CD8-positive, alpha-beta memory T cell (primary cell): Measurements from ENCODE around the gene TSPAN31. TPM values are rescaled to one million over a fixed set of nuclear protein-coding genes. Genes with fewer than 3 reads are reported as not detected.

Experiments used
- CTCF ChIA-PET: fragments of 350-600 bp; sonication (Branson Sonifier 250); formaldehyde crosslinking; loops from one replicate; lab custom pipeline; 2021; ENCODE audit warnings: antibody characterized with exemption; lab: Charles Lee
- POLR2A ChIA-PET: fragments of 350-600 bp; sonication (Branson Sonifier 250); formaldehyde crosslinking; loops from one replicate; lab custom pipeline; 2021; ENCODE audit warnings: antibody characterized with exemption; lab: Charles Lee
- DNase-seq, 5 donors: peaks; one replicate each; pipeline versions ENCODE4 v3.0.0 to v3.0.0-alpha.2; 2020 to 2022; ENCODE audit warnings: mixed read lengths in 1 of 5
- H3K27ac ChIP-seq: one replicate; pipeline ENCODE4 v1.7.0; 2013; ENCODE audit warnings: low read depth, mild to moderate bottlenecking, low read length, moderate library complexity
- H3K27me3 ChIP-seq: 2 replicates; pipeline ENCODE4 v1.7.0; 2013; ENCODE audit warnings: low read length, mild to moderate bottlenecking; ENCODE audit not compliant: insufficient read depth, poor library complexity, severe bottlenecking
- H3K36me3 ChIP-seq: 2 replicates; pipeline ENCODE4 v1.7.0; 2013; ENCODE audit warnings: mild to moderate bottlenecking, low read length, moderate library complexity; ENCODE audit not compliant: insufficient read depth
- H3K4me1 ChIP-seq: 2 replicates; pipeline ENCODE4 v1.7.0; 2013; ENCODE audit warnings: mild to moderate bottlenecking, low read length, moderate library complexity; ENCODE audit not compliant: insufficient read depth
- H3K4me3 ChIP-seq: 2 replicates; pipeline ENCODE4 v1.7.0; 2013; ENCODE audit warnings: mild to moderate bottlenecking, low read length
- H3K9me3 ChIP-seq: 2 replicates; pipeline ENCODE4 v1.7.0; 2013; ENCODE audit warnings: mild to moderate bottlenecking, low read length
- H3K27ac Mint-ChIP-seq, 8 donors: one replicate each; pipeline ENCODE4 v1.8.0; 2020 to 2021; ENCODE audit warnings: mixed read lengths in 8 of 8, mild to moderate bottlenecking in 6 of 8, inconsistent platforms in 3 of 8, moderate library complexity in 3 of 8
- H3K27me3 Mint-ChIP-seq, 2 donors: one replicate each; pipeline ENCODE4 v1.8.0; 2020 to 2021; ENCODE audit warnings: mixed read lengths in 2 of 2, mild to moderate bottlenecking in 1 of 2, moderate library complexity in 1 of 2
- H3K36me3 Mint-ChIP-seq, 3 donors: one replicate each; pipeline ENCODE4 v1.8.0; 2020 to 2021; ENCODE audit warnings: mixed read lengths in 3 of 3, inconsistent platforms in 1 of 3, mild to moderate bottlenecking in 1 of 3
- H3K4me1 Mint-ChIP-seq, 3 donors: one replicate each; pipeline ENCODE4 v1.8.0; 2020 to 2021; ENCODE audit warnings: mixed read lengths in 3 of 3, inconsistent platforms in 1 of 3, mild to moderate bottlenecking in 1 of 3
- H3K4me3 Mint-ChIP-seq, 7 donors: one replicate each; pipeline ENCODE4 v1.8.0; 2020 to 2021; ENCODE audit warnings: mixed read lengths in 7 of 7, mild to moderate bottlenecking in 6 of 7, moderate library complexity in 4 of 7, inconsistent platforms in 2 of 7
- H3K9me3 Mint-ChIP-seq, 5 donors: one replicate each; pipeline ENCODE4 v1.8.0; 2020 to 2022; ENCODE audit warnings: mixed read lengths in 5 of 5, mild to moderate bottlenecking in 3 of 5, moderate library complexity in 2 of 5, inconsistent platforms in 1 of 5
- polyA plus RNA-seq: library from polyadenylated mRNA; unstranded; fragments of 300-500 nt; fragmentation: Illumina TruSeq; gene quantifications from one replicate; pipeline ENCODE4 v1.2.3, GENCODE V29; 2021
- total RNA-seq, 2 experiments: library from RNA; stranded (reverse); gene quantifications; one replicate each; pipeline ENCODE4 v1.2.3, GENCODE V29; 2021

Gene TSPAN31
- total and polyA plus RNA-seq, 3 experiments from 2014 or later, result 12.0 to 46.9 (median 13.0) TPM

GRCh38 chr12:57735198-57735855 lies 9.5 kb upstream of the TSPAN31 start:
- DNase-seq, result peak in 1 of 5 donors; percentile 38
- no peaks in the 10 kb centered on the region for H3K9me3 Mint-ChIP-seq
- H3K27me3 Mint-ChIP-seq, result peaks cover 0 to 2% of the 10 kb centered on the region in 2 donors
- peak overlapping the region; percentile 37 to 93 (median 83) for H3K27ac Mint-ChIP-seq
- Histone ChIP-seq H3K36me3 (peaks cover 52% of the 10 kb centered on the region), H3K9me3 (no peaks in the 10 kb centered on the region), H3K4me3 (no peak overlapping the region), H3K4me1 (peaks cover 17% of the 10 kb centered on the region), H3K27me3 (no peaks in the 10 kb centered on the region), H3K27ac (no peak overlapping the region)
- ChIA-PET CTCF (interaction anchor here (1.0 to 1.4 kb wide), 3 partner anchors 9 to 24 kb away, joined by 3 to 4 read pairs (median 4); partner anchors contain the start of gene TSPAN31), POLR2A (interaction anchor here (0.5 kb wide), 1 partner anchor 478 kb away, joined by 4 read pairs; no protein-coding TSS in a partner anchor)
- H3K36me3 Mint-ChIP-seq, result peaks cover 12 to 77% (median 12%) of the 10 kb centered on the region in 3 donors
- H3K4me3 Mint-ChIP-seq, result peak overlapping the region in 2 of 7 donors; percentile 47 to 80
- peaks cover 26 to 39% (median 30%) of the 10 kb centered on the region in 3 donors for H3K4me1 Mint-ChIP-seq

GRCh38 chr12:57735952-57736740 lies 8.7 kb upstream of the TSPAN31 start:
- ChIA-PET POLR2A (interaction anchor here (0.5 to 0.9 kb wide), 2 partner anchors 11 to 479 kb away, joined by 4 to 10 read pairs; no protein-coding TSS in a partner anchor), CTCF (interaction anchor here (1.0 to 1.4 kb wide), 3 partner anchors 9 to 23 kb away, joined by 3 to 4 read pairs (median 4); partner anchors contain the start of gene TSPAN31)
- peaks cover 33 to 47% (median 38%) of the 10 kb centered on the region in 3 donors for H3K4me1 Mint-ChIP-seq
- DNase-seq, result peak in 1 of 5 donors; percentile 44
- H3K9me3 Mint-ChIP-seq, result no peaks in the 10 kb centered on the region
- H3K36me3 ChIP-seq, result peaks cover 44% of the 10 kb centered on the region
- peaks cover 25% of the 10 kb centered on the region for H3K4me1 ChIP-seq
- H3K27ac Mint-ChIP-seq, result peak overlapping the region in 7 of 8 donors; percentile 26 to 88 (median 70)
- H3K4me3 Mint-ChIP-seq, result peak overlapping the region in 1 of 7 donors; percentile 47
- H3K36me3 Mint-ChIP-seq, result peaks cover 10 to 73% (median 12%) of the 10 kb centered on the region in 3 donors
- no peak overlapping the region for H3K27ac ChIP-seq
- no peaks in the 10 kb centered on the region for H3K9me3 ChIP-seq
- no peak overlapping the region for H3K4me3 ChIP-seq
- H3K27me3 Mint-ChIP-seq, result peaks cover 0 to 4% of the 10 kb centered on the region in 2 donors
- no peaks in the 10 kb centered on the region for H3K27me3 ChIP-seq

GRCh38 chr12:57736741-57737466 lies 7.9 kb upstream of the TSPAN31 start:
- peak overlapping the region in 2 of 7 donors; percentile 49 to 56 for H3K4me3 Mint-ChIP-seq
- peaks cover 7 to 69% (median 12%) of the 10 kb centered on the region in 3 donors for H3K36me3 Mint-ChIP-seq
- Histone ChIP-seq H3K36me3 (peaks cover 36% of the 10 kb centered on the region), H3K9me3 (no peaks in the 10 kb centered on the region), H3K27me3 (no peaks in the 10 kb centered on the region), H3K4me3 (no peak overlapping the region), H3K27ac (no peak overlapping the region), H3K4me1 (peaks cover 32% of the 10 kb centered on the region)
- no peaks in the 10 kb centered on the region for H3K9me3 Mint-ChIP-seq
- POLR2A ChIA-PET, result interaction anchor here (0.7 to 0.9 kb wide), 2 partner anchors 12 to 14 kb away, joined by 3 to 10 read pairs; no protein-coding TSS in a partner anchor
- CTCF ChIA-PET, result no interaction called here
- peaks cover 39 to 53% (median 41%) of the 10 kb centered on the region in 3 donors for H3K4me1 Mint-ChIP-seq
- peaks cover 0 to 5% of the 10 kb centered on the region in 2 donors for H3K27me3 Mint-ChIP-seq
- peak in 1 of 5 donors; percentile 25 for DNase-seq
- peak overlapping the region in 7 of 8 donors; percentile 48 to 88 (median 84) for H3K27ac Mint-ChIP-seq

GRCh38 chr12:57737467-57738460 lies 7.1 kb upstream of the TSPAN31 start:
- H3K4me1 Mint-ChIP-seq, result peaks cover 46 to 61% (median 47%) of the 10 kb centered on the region in 3 donors
- peaks cover 7 to 62% (median 12%) of the 10 kb centered on the region in 3 donors for H3K36me3 Mint-ChIP-seq
- H3K9me3 Mint-ChIP-seq, result no peaks in the 10 kb centered on the region
- Histone ChIP-seq H3K9me3 (no peaks in the 10 kb centered on the region), H3K4me3 (no peak overlapping the region), H3K27ac (no peak overlapping the region), H3K27me3 (no peaks in the 10 kb centered on the region), H3K4me1 (peaks cover 41% of the 10 kb centered on the region), H3K36me3 (peaks cover 28% of the 10 kb centered on the region)
- DNase-seq, result peak in 1 of 5 donors; percentile 45
- peaks cover 0 to 5% of the 10 kb centered on the region in 2 donors for H3K27me3 Mint-ChIP-seq
- no peak overlapping the region for H3K27ac Mint-ChIP-seq
- ChIA-PET CTCF (no interaction called here), POLR2A (interaction anchor here (0.7 to 0.9 kb wide), 2 partner anchors 13 to 15 kb away, joined by 3 to 10 read pairs; no protein-coding TSS in a partner anchor)
- no peak overlapping the region for H3K4me3 Mint-ChIP-seq

- Histone ChIP-seq H3K36me3 (peaks cover 18% of the 10 kb centered on the region), H3K9me3 (no peaks in the 10 kb centered on the region), H3K4me3 (no peak within 1 kb of the TSS), H3K27ac (peak within 1 kb of the TSS; percentile 95), H3K27me3 (no peaks in the 10 kb centered on the region), H3K4me1 (peaks cover 42% of the 10 kb centered on the region)
- peak in 1 of 5 donors; percentile 46 for DNase-seq
- peaks cover 0 to 5% of the 10 kb centered on the region in 2 donors for H3K27me3 Mint-ChIP-seq
- no peaks in the 10 kb centered on the region for H3K9me3 Mint-ChIP-seq
- peak within 1 kb of the TSS; percentile 62 to 84 (median 77) for H3K4me3 Mint-ChIP-seq
- ChIA-PET POLR2A (no interaction called here), CTCF (no interaction called here)
- H3K36me3 Mint-ChIP-seq, result peaks cover 7 to 53% (median 12%) of the 10 kb centered on the region in 3 donors
- H3K4me1 Mint-ChIP-seq, result peaks cover 46 to 67% (median 47%) of the 10 kb centered on the region in 3 donors
- H3K27ac Mint-ChIP-seq, result peak within 1 kb of the TSS; percentile 80 to 97 (median 95)
These were observed 6.1 kb upstream of the TSPAN31 start, which contains the start of gene AGAP2 for GRCh38 chr12:57738661-57739237. Gene AGAP2, minus strand, starts transcription at chr12:57738742. Its CDS starts 496 bp downstream, at chr12:57738246.

- Mint-ChIP-seq H3K27me3 (peaks cover 0 to 5% of the 10 kb centered on the region in 2 donors), H3K4me3 (peak overlapping the region; percentile 62 to 84 (median 77)), H3K36me3 (peaks cover 7 to 47% (median 11%) of the 10 kb centered on the region in 3 donors), H3K27ac (peak overlapping the region; percentile 80 to 97 (median 95)), H3K4me1 (peaks cover 51 to 73% (median 53%) of the 10 kb centered on the region in 3 donors), H3K9me3 (no peaks in the 10 kb centered on the region)
- POLR2A ChIA-PET, result no interaction called here
- no peak for DNase-seq
- peaks cover 48% of the 10 kb centered on the region for H3K4me1 ChIP-seq
- no peak overlapping the region for H3K4me3 ChIP-seq
- H3K9me3 ChIP-seq, result no peaks in the 10 kb centered on the region
- no peaks in the 10 kb centered on the region for H3K27me3 ChIP-seq
- peak overlapping the region; percentile 95 for H3K27ac ChIP-seq
- H3K36me3 ChIP-seq, result peaks cover 11% of the 10 kb centered on the region
- CTCF ChIA-PET, result interaction anchor here (0.7 kb wide), 1 partner anchor 156 kb away, joined by 3 read pairs; no protein-coding TSS in a partner anchor
These were observed 5.5 kb upstream of the TSPAN31 start for GRCh38 chr12:57739387-57739786.
